OCI-LY1 (cell line): ENCODE results near the gene C2orf42.
"Not testable (repeated sequence)": the region's sequence is repeated elsewhere in the genome, so short reads cannot be mapped to it uniquely, and the experiment has no call there.

ENCODE experiments used
- H2AFZ ChIP-seq: fragments of 200-600 bp; sonication (generic), shearing (Covaris generic); 2 replicates; pipeline ENCODE4 v1.6.0; 2014; ENCODE audit warnings: antibody characterized with exemption, mild to moderate bottlenecking, low read length
- H3F3A ChIP-seq: fragments of 200-600 bp; sonication (generic), shearing (Covaris generic); 2 replicates; pipeline ENCODE4 v1.6.0; 2014; ENCODE audit warnings: mild to moderate bottlenecking, antibody characterized with exemption, low read length, moderate library complexity; ENCODE audit not compliant: insufficient read depth
- H3K27ac ChIP-seq: fragments of 200-600 bp; sonication (generic); 2 replicates; pipeline ENCODE4 v1.5.1; 2014; ENCODE audit warnings: low read length, mixed run types, mild to moderate bottlenecking, low read depth; ENCODE audit not compliant: poor library complexity, severe bottlenecking
- H3K27me3 ChIP-seq: fragments of 200-600 bp; sonication (generic); 2 replicates; pipeline ENCODE4 v1.6.0; 2014; ENCODE audit warnings: antibody characterized with exemption, mild to moderate bottlenecking, low read length, moderate library complexity; ENCODE audit not compliant: insufficient read depth
- H3K36me3 ChIP-seq: fragments of 200-600 bp; sonication (generic); 2 replicates; pipeline ENCODE4 v1.6.1; 2014; ENCODE audit warnings: mild to moderate bottlenecking, antibody characterized with exemption, low read length, moderate library complexity, mixed read lengths; ENCODE audit not compliant: insufficient read depth
- H3K4me1 ChIP-seq: fragments of 200-600 bp; sonication (generic); 2 replicates; pipeline ENCODE4 v1.5.1; 2014; ENCODE audit warnings: mild to moderate bottlenecking, low read length, moderate library complexity; ENCODE audit not compliant: insufficient read depth, severe bottlenecking
- H3K4me2 ChIP-seq: fragments of 200-600 bp; sonication (generic), shearing (Covaris generic); 2 replicates; pipeline ENCODE4 v1.6.1; 2014; ENCODE audit warnings: low read length
- H3K4me3 ChIP-seq: fragments of 200-600 bp; sonication (generic); 2 replicates; pipeline ENCODE4 v1.5.1; 2014; ENCODE audit warnings: low read length, low read depth, mild to moderate bottlenecking, mixed read lengths; ENCODE audit not compliant: poor library complexity, severe bottlenecking
- H3K79me2 ChIP-seq: fragments of 200-600 bp; shearing (Covaris generic); 2 replicates; pipeline ENCODE4 v1.6.1; 2016; ENCODE audit warnings: mixed run types, low read length, mixed read lengths; ENCODE audit not compliant: insufficient read depth
- H3K9ac ChIP-seq: fragments of 200-600 bp; sonication (generic), shearing (Covaris generic); 2 replicates; pipeline ENCODE4 v1.6.1; 2014; ENCODE audit warnings: mild to moderate bottlenecking, low read length, mixed read lengths
- H3K9me2 ChIP-seq: fragments of 200-600 bp; sonication (generic), shearing (Covaris generic); 2 replicates; pipeline ENCODE4 v1.6.1; 2014; ENCODE audit warnings: low read depth, mild to moderate bottlenecking, low read length, mixed read lengths
- H3K9me3 ChIP-seq: fragments of 200-600 bp; shearing (Covaris generic); 2 replicates; pipeline ENCODE4 v1.6.1; 2014; ENCODE audit warnings: low read length, mixed read lengths
- H4K20me1 ChIP-seq: fragments of 200-600 bp; sonication (generic), shearing (Covaris generic); 2 replicates; pipeline ENCODE4 v1.6.0; 2016; ENCODE audit warnings: mild to moderate bottlenecking, low read length; ENCODE audit not compliant: insufficient read depth
- EZH2 ChIP-seq: fragments of 200-600 bp; sonication (generic), shearing (Covaris generic); IDR thresholded peaks from 2 replicates; pipeline ENCODE4 v1.8.0; 2017; ENCODE audit warnings: borderline replicate concordance, mixed run types, mild to moderate bottlenecking, antibody characterized with exemption, low read length, moderate library complexity, mixed read lengths
- TF ChIP-seq, protein P1 (sequence below): fragments of 200-600 bp; sonication (generic), shearing (Covaris generic); IDR thresholded peaks from 2 replicates; pipeline ENCODE4 v1.5.1; 2017; ENCODE audit warnings: mild to moderate bottlenecking, antibody characterized with exemption, low read length, moderate library complexity, mixed read lengths

C2orf42 gene

GRCh38 chr2:70226781-70227180 is 36.0 kb upstream of the C2orf42 start:
- no peaks in the 10 kb centered on the region for H3K9me2 ChIP-seq
- H3K9me3 ChIP-seq: no peaks in the 10 kb centered on the region
- H3K4me3 ChIP-seq: no peak overlapping the region
- no peaks in the 10 kb centered on the region for H4K20me1 ChIP-seq
- no peak overlapping the region for H3K9ac ChIP-seq
- no peak overlapping the region for H2AFZ ChIP-seq
- no peaks in the 10 kb centered on the region for H3K79me2 ChIP-seq
- no peaks in the 10 kb centered on the region for H3K4me1 ChIP-seq
- no peak overlapping the region for H3K27ac ChIP-seq
- no peak for TF ChIP-seq EZH2
- TF ChIP-seq, protein P1, sequence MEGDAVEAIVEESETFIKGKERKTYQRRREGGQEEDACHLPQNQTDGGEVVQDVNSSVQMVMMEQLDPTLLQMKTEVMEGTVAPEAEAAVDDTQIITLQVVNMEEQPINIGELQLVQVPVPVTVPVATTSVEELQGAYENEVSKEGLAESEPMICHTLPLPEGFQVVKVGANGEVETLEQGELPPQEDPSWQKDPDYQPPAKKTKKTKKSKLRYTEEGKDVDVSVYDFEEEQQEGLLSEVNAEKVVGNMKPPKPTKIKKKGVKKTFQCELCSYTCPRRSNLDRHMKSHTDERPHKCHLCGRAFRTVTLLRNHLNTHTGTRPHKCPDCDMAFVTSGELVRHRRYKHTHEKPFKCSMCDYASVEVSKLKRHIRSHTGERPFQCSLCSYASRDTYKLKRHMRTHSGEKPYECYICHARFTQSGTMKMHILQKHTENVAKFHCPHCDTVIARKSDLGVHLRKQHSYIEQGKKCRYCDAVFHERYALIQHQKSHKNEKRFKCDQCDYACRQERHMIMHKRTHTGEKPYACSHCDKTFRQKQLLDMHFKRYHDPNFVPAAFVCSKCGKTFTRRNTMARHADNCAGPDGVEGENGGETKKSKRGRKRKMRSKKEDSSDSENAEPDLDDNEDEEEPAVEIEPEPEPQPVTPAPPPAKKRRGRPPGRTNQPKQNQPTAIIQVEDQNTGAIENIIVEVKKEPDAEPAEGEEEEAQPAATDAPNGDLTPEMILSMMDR: no peak
- H3F3A ChIP-seq: peaks cover 3% of the 10 kb centered on the region; the same call in 1 of the 2 replicates
- no peak overlapping the region for H3K4me2 ChIP-seq
- H3K36me3 ChIP-seq: peaks cover 94% of the 10 kb centered on the region
- H3K27me3 ChIP-seq: no peaks in the 10 kb centered on the region

DNA sequence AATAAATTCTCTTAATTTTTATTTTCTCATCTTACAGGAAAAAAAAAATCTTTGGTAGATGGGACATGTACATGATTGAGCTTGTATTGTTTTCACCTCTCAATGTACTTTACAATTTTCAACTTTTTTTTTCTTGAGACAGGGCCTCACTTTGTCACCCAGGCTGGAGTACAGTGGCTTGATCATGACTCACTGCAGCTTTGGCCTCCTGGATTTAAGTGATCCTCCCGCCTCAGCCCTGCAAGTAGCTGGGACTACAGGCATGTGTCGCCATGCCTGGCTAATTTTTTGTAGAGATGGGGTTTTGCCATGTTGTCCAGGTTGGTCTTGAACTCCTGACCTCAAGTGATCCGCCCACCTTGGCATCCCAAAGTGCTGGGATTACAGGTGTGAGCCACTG is 32.5 kb upstream of the C2orf42 start:
- not testable (repeated sequence) for H2AFZ ChIP-seq, H3K9ac ChIP-seq, H3K27me3 ChIP-seq, H3F3A ChIP-seq, H3K4me2 ChIP-seq, H3K9me3 ChIP-seq, H4K20me1 ChIP-seq, H3K4me1 ChIP-seq, H3K79me2 ChIP-seq, H3K27ac ChIP-seq, H3K4me3 ChIP-seq, H3K9me2 ChIP-seq
- peaks cover 94% of the 10 kb centered on the region for H3K36me3 ChIP-seq

DNA sequence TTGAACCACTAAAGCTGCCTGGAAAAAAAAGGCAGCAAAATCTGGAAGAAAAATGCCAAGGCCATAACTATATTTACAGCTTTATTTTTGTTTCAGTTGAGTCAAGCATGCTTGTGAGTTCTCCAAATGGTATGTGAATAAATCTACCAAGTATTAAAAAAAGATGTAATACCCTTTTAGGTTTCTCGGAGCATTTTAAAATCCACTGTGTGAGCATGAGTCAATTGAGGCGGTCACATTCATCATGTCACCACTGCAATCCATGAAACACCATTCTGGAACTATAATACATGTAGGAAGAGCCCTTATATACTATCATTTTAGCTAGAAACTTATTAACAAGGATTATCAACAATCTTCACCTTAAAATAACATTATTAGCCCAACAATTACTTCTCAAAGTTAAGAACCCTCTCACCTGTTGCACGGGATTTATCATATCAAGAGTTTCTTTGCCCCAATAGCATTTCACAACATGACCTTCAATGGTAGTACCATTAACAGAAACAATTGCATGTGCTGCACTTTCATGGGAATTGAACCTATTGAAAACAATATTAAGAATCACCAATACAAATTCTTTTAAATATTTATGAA is 24.2 kb upstream of the C2orf42 start:
- no peaks in the 10 kb centered on the region; the same call in 1 of the 2 replicates for H4K20me1 ChIP-seq
- TF ChIP-seq EZH2: no peak
- TF ChIP-seq, protein P1: no peak
- H3K79me2 ChIP-seq: no peaks in the 10 kb centered on the region
- H2AFZ ChIP-seq: no peak overlapping the region
- H3K36me3 ChIP-seq: peaks cover 96% of the 10 kb centered on the region
- H3K9ac ChIP-seq: no peak overlapping the region
- H3K9me2 ChIP-seq: no peaks in the 10 kb centered on the region
- H3K27me3 ChIP-seq: no peaks in the 10 kb centered on the region
- H3K4me2 ChIP-seq: no peak overlapping the region
- H3K4me3 ChIP-seq: no peak overlapping the region
- no peaks in the 10 kb centered on the region for H3K4me1 ChIP-seq
- no peak overlapping the region for H3K27ac ChIP-seq
- H3F3A ChIP-seq: no peaks in the 10 kb centered on the region
- no peaks in the 10 kb centered on the region for H3K9me3 ChIP-seq

- H3K9ac ChIP-seq: no peak overlapping the region
- H3K79me2 ChIP-seq: no peaks in the 10 kb centered on the region
- H3F3A ChIP-seq: no peaks in the 10 kb centered on the region
- H4K20me1 ChIP-seq: no peaks in the 10 kb centered on the region; the same call in 1 of the 2 replicates
- no peaks in the 10 kb centered on the region for H3K9me2 ChIP-seq
- H3K36me3 ChIP-seq: peaks cover 96% of the 10 kb centered on the region
- no peak overlapping the region for H2AFZ ChIP-seq
- no peak overlapping the region for H3K27ac ChIP-seq
- H3K9me3 ChIP-seq: no peaks in the 10 kb centered on the region
- no peaks in the 10 kb centered on the region for H3K27me3 ChIP-seq
- no peak overlapping the region for H3K4me2 ChIP-seq
- H3K4me1 ChIP-seq: no peaks in the 10 kb centered on the region
- TF ChIP-seq, protein P1: no peak
- no peak for TF ChIP-seq EZH2
- H3K4me3 ChIP-seq: no peak overlapping the region
Measured at GRCh38 chr2:70214365-70214764, 23.5 kb upstream of the C2orf42 start.
